Stimulated activated CD4-positive, alpha-beta T cell treated with anti-CD3 and anti-CD28 coated beads, Interleukin-15, amount 100 ng/mL, for 24 hours (primary cell): Measurements from ENCODE around the gene TBX10.
A peak's percentile ranks its signal among the peaks of the same experiment; 100 is the strongest.
"Not testable (repeated sequence)": the region's sequence is repeated elsewhere in the genome, so short reads cannot be mapped to it uniquely, and the experiment has no call there.

Experiments used
- DNase-seq: peaks from one replicate; pipeline ENCODE4 v3.0.0-alpha.2; 2020

Gene TBX10

GRCh38 chr11:67663532-67664212 is 24.1 kb upstream of the TBX10 start:
- no peak for DNase-seq

- no peak for DNase-seq
Measured at GRCh38 chr11:67662835-67663531, 23.4 kb upstream of the TBX10 start.

GRCh38 chr11:67662142-67662834 is 22.7 kb upstream of the TBX10 start:
- no peak for DNase-seq

GRCh38 chr11:67660752-67661151 is 21.2 kb upstream of the TBX10 start:
- not testable (repeated sequence) for DNase-seq

- not testable (repeated sequence) for DNase-seq
Measured at GRCh38 chr11:67659651-67660165, 20.1 kb upstream of the TBX10 start.

- no peak for DNase-seq
Measured at GRCh38 chr11:67657300-67657699, 17.7 kb upstream of the TBX10 start.

GRCh38 chr11:67656278-67656922 is 16.8 kb upstream of the TBX10 start:
- DNase-seq: no peak

- DNase-seq: no peak
Measured at GRCh38 chr11:67654225-67654624, 14.7 kb upstream of the TBX10 start.

GRCh38 chr11:67652965-67653845 is 13.6 kb upstream of the TBX10 start:
- no peak for DNase-seq

GRCh38 chr11:67651976-67652781 is 12.6 kb upstream of the TBX10 start:
- no peak for DNase-seq

- no peak for DNase-seq
Measured at GRCh38 chr11:67649634-67650510, 10.3 kb upstream of the TBX10 start.

GRCh38 chr11:67648796-67649613 is 9.4 kb upstream of the TBX10 start:
- no peak for DNase-seq

- DNase-seq: peak; percentile 67
Measured at GRCh38 chr11:67648140-67648795, 8.7 kb upstream of the TBX10 start.

GRCh38 chr11:67647471-67647870 is 7.9 kb upstream of the TBX10 start:
- no peak for DNase-seq

GRCh38 chr11:67646535-67647336 is 7.2 kb upstream of the TBX10 start:
- DNase-seq: peak; percentile 56

GRCh38 chr11:67645521-67646461 is 6.2 kb upstream of the TBX10 start:
- DNase-seq: no peak
